Smooth muscle cell (in vitro differentiated cells): ENCODE results near the gene OR8G1. TPM values are rescaled to one million over a fixed set of nuclear protein-coding genes. Genes with fewer than 3 reads are reported as not detected.

Experiments
- DNase-seq: peaks from one replicate; lab custom pipeline; 2025; ENCODE audit not compliant: unreplicated experiment; lab: John Stamatoyannopoulos, UW
- H2AFZ ChIP-seq: fragments of 200-600 bp; sonication (generic); 2 replicates; pipeline ENCODE4 v1.6.0; 2016; ENCODE audit warnings: antibody characterized with exemption, low read depth, mild to moderate bottlenecking
- H3F3A ChIP-seq: fragments of 200-600 bp; sonication (generic); 2 replicates; pipeline ENCODE4 v1.6.0; 2017; ENCODE audit warnings: antibody characterized with exemption, low read depth
- H3K27ac ChIP-seq: fragments of 200-600 bp; sonication (generic); 2 replicates; pipeline ENCODE4 v1.5.1; 2016; ENCODE audit warnings: low read depth, mild to moderate bottlenecking
- H3K27me3 ChIP-seq: fragments of 200-600 bp; sonication (generic); 2 replicates; pipeline ENCODE4 v1.6.1; 2016; ENCODE audit warnings: low read depth, mild to moderate bottlenecking
- H3K36me3 ChIP-seq: fragments of 200-600 bp; sonication (generic); 2 replicates; pipeline ENCODE4 v1.5.1; 2016; ENCODE audit warnings: low read depth
- H3K4me1 ChIP-seq: fragments of 200-600 bp; sonication (generic); 2 replicates; pipeline ENCODE4 v1.5.1; 2016; ENCODE audit warnings: low read depth
- H3K4me2 ChIP-seq: fragments of 200-600 bp; sonication (generic); 2 replicates; pipeline ENCODE4 v1.6.0; 2016; ENCODE audit warnings: mild to moderate bottlenecking
- H3K4me3 ChIP-seq: fragments of 200-600 bp; sonication (generic); 2 replicates; pipeline ENCODE4 v1.5.1; 2016; ENCODE audit warnings: mild to moderate bottlenecking
- H3K79me2 ChIP-seq: fragments of 200-600 bp; sonication (generic); 2 replicates; pipeline ENCODE4 v1.6.0; 2016; ENCODE audit warnings: low read depth, mild to moderate bottlenecking
- H3K9ac ChIP-seq: fragments of 200-600 bp; sonication (generic); 2 replicates; pipeline ENCODE4 v1.6.0; 2016; ENCODE audit warnings: low read depth
- H3K9me3 ChIP-seq: fragments of 200-600 bp; sonication (generic); replicated peaks from 2 replicates; pipeline ENCODE4 v1.5.1; 2016; ENCODE audit warnings: low read depth
- H4K20me1 ChIP-seq: fragments of 200-600 bp; sonication (generic); 2 replicates; pipeline ENCODE4 v1.6.0; 2016; ENCODE audit warnings: low read depth
- WGBS: methylation state at CpG from one replicate; pipeline ENCODE4 v1.1.7; 2016; ENCODE audit warnings: low lambda C conversion rate; 5-methylcytosine and 5-hydroxymethylcytosine counted together
- polyA plus RNA-seq: library from polyadenylated mRNA; unstranded; fragments of >200 nt; fragmentation: Nextera tagmentation; extraction: Ambion mirVana; gene quantifications from 2 replicates; pipeline ENCODE4 v1.2.1, GENCODE V29; 2016
- total RNA-seq: library from RNA; depleted of rRNA; stranded (reverse); fragments of >200 nt; gene quantifications from 2 replicates; pipeline ENCODE4 v1.2.3, GENCODE V29; 2014
- TF ChIP-seq, protein P1 (sequence below): fragments of 200-600 bp; sonication (generic); IDR thresholded peaks from 2 replicates; pipeline ENCODE4 v1.5.1; 2017; ENCODE audit warnings: borderline replicate concordance, mild to moderate bottlenecking, antibody characterized with exemption; ENCODE audit not compliant: insufficient read depth, poor library complexity, severe bottlenecking

OR8G1 gene, protein sequence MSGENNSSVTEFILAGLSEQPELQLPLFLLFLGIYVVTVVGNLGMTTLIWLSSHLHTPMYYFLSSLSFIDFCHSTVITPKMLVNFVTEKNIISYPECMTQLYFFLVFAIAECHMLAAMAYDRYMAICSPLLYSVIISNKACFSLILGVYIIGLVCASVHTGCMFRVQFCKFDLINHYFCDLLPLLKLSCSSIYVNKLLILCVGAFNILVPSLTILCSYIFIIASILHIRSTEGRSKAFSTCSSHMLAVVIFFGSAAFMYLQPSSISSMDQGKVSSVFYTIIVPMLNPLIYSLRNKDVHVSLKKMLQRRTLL
- total RNA-seq (not detected in 2 replicates), polyA plus RNA-seq (not detected in 2 replicates)

DNA sequence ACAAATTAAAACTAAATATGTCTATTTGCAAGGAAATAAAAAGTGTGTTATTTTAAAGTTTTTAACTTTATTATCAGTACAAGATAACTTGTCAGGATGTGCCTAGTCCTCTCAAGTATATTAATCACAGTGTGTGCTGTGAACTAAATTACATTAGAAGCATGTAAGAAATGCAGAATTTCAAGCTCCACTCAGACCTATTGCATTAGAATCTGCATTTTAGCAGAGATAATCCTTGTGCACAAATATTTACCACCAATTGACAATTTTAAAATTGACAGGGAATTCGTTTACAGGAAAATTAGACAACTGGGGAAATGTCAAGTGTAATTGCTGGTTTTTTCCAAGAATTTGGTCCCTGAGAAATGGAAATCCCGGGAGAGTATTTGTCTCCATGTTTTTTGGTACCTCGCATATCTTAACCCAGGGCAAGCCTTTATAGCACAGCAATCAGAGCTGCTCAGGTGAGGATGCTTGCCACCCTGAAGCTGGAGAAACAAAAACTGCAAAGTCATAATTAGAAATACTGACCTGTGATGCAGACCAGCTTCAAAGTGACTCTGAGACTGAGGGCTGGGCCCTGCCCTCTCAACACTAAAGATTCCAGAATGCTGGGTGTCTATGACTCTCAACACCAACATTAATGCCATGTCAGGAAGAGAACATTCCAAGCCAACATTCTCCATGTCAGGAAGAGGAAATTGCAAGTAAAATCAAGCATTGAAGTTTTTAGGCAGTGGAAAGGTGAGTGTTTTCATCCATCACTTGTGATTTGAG lies at the start of gene OR8G1:
TSS of gene OR8G1 (plus strand) at position 475 of the 777 bp plus-strand sequence. CDS start 8,581 bp downstream, outside the sequence.
- Histone ChIP-seq H3K4me2 (no peak within 1 kb of the TSS), H3K27me3 (no peaks in the 10 kb centered on the region), H3K79me2 (no peaks in the 10 kb centered on the region), H3K27ac (no peak within 1 kb of the TSS), H3K4me3 (no peak within 1 kb of the TSS), H2AFZ (no peak within 1 kb of the TSS), H3K9ac (no peak within 1 kb of the TSS), H3K36me3 (no peaks in the 10 kb centered on the region), H3F3A (no peaks in the 10 kb centered on the region), H3K4me1 (no peaks in the 10 kb centered on the region), H3K9me3 (no peaks in the 10 kb centered on the region), H4K20me1 (no peaks in the 10 kb centered on the region)
- DNase-seq, result no peak
- TF ChIP-seq, protein P1, sequence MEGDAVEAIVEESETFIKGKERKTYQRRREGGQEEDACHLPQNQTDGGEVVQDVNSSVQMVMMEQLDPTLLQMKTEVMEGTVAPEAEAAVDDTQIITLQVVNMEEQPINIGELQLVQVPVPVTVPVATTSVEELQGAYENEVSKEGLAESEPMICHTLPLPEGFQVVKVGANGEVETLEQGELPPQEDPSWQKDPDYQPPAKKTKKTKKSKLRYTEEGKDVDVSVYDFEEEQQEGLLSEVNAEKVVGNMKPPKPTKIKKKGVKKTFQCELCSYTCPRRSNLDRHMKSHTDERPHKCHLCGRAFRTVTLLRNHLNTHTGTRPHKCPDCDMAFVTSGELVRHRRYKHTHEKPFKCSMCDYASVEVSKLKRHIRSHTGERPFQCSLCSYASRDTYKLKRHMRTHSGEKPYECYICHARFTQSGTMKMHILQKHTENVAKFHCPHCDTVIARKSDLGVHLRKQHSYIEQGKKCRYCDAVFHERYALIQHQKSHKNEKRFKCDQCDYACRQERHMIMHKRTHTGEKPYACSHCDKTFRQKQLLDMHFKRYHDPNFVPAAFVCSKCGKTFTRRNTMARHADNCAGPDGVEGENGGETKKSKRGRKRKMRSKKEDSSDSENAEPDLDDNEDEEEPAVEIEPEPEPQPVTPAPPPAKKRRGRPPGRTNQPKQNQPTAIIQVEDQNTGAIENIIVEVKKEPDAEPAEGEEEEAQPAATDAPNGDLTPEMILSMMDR, result no peak
- WGBS, result 80% methylated on average over 3 of the region's 3 CpGs

DNA sequence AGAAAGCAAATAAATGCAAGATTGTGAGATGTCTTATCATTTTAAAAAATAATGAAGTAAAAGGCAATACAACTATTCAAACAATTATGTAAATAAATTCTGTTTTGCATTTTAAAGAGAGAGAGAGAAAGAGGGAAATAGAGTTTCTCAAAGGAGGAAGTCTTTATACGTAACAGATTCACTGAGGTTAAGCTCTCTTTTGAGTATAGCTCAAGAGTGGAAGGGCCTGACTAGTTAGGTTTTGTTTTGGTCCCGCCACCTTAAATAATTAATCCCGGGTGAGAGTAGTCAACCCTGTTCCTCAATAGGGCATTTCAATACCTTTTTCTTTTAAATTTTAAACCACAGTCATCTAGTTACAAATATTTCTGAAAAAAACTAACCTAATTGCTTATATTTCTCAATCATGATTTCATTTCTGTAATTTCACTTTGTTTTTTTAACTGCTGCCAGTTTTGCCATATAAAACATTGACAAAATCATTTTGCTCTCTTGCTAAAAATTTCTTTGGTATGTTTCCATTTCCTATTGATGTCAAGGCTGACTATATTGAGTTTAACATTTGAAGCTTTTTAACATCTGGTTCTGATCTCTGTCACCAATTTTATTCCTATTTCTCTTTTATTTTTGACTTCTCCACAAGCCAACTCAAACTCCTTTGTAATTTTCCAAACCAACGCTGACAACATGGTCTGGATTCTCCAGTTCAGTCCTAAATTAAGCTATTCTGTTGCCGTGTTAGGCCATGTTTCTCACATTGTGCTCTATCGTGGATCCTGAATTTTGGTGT lies 47.5 kb upstream of the OR8G1 start:
- no peaks in the 10 kb centered on the region for H3K9me3 ChIP-seq
- TF ChIP-seq, protein P1, result no peak
- DNase-seq, result no peak
- no peaks in the 10 kb centered on the region for H3K79me2 ChIP-seq
- H4K20me1 ChIP-seq, result no peaks in the 10 kb centered on the region
- H3K27ac ChIP-seq, result no peak overlapping the region
- H3K4me3 ChIP-seq, result no peak overlapping the region
- no peaks in the 10 kb centered on the region for H3K27me3 ChIP-seq
- peaks cover 23% of the 10 kb centered on the region for H3K4me1 ChIP-seq
- 91% methylated on average over 6 of the region's 6 CpGs for WGBS
- H3K36me3 ChIP-seq, result no peaks in the 10 kb centered on the region
- peak overlapping the region; percentile 10 for H2AFZ ChIP-seq
- no peak overlapping the region for H3K9ac ChIP-seq
- H3K4me2 ChIP-seq, result no peak overlapping the region
- no peaks in the 10 kb centered on the region for H3F3A ChIP-seq

DNA sequence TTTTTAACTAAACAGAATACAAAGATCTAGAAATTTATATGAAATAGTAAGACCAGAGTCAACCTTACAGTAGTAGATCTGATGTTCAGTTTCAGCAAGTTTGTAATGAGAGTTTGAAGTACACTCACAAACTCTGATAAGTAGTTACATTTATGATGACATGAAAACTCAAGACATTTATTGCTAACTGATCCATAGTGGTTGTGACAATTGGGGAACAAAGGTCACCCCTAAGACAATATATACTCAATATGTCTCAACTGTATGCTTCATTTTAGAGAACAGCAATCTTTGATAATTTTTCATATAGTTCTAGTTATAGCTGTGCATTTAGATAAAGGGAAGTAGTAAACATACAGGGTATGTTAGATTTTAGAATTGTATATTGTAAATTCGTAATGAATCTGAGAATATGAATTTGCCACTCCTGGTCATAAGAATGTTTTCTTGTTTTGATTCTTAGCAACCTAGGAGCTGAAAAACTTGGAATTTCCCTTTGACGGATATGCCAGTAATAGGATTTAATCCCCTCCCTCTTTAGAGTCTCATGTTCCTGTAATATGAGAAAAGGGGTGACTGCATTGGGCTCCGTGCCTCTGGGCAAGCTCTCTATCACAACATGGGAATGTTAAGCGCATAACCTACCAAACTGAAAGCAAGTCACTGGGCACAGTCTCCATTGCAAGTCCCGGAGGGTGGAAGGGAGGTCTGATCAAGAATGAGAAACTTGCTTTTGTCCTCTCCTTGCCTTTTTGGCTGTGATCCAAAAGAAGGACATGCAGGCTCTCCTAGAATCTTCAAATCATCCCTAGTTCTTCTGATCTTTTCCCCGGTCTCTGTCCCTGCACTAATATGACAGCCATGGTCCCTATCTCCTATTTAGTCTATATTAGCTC lies 46.4 kb upstream of the OR8G1 start:
- H3F3A ChIP-seq, result no peaks in the 10 kb centered on the region
- peak overlapping the region; percentile 4 for H3K4me2 ChIP-seq
- no peaks in the 10 kb centered on the region for H3K79me2 ChIP-seq
- H3K9me3 ChIP-seq, result no peaks in the 10 kb centered on the region
- H3K4me3 ChIP-seq, result no peak overlapping the region
- 72% methylated on average over 6 of the region's 6 CpGs for WGBS
- no peak overlapping the region for H3K9ac ChIP-seq
- TF ChIP-seq, protein P1, result no peak
- H4K20me1 ChIP-seq, result no peaks in the 10 kb centered on the region
- H3K4me1 ChIP-seq, result peaks cover 18% of the 10 kb centered on the region
- no peaks in the 10 kb centered on the region for H3K27me3 ChIP-seq
- no peaks in the 10 kb centered on the region for H3K36me3 ChIP-seq
- DNase-seq, result no peak
- peak overlapping the region; percentile 10 for H2AFZ ChIP-seq
- H3K27ac ChIP-seq, result no peak overlapping the region
